GM18511 (cell line): ENCODE results near the gene GRAMD4.

Experiments
- ATAC-seq: cut with Tn5 transposase; IDR thresholded peaks from one replicate; pipeline ENCODE4 v1.9.1; 2021; ENCODE audit warnings: mild to moderate bottlenecking, moderate library complexity; ENCODE audit not compliant: unreplicated experiment

GRAMD4 gene

GRCh38 chr22:46684706-46685105 is 64.5 kb downstream of the GRAMD4 start:
- peak; percentile 71 for ATAC-seq

DNA sequence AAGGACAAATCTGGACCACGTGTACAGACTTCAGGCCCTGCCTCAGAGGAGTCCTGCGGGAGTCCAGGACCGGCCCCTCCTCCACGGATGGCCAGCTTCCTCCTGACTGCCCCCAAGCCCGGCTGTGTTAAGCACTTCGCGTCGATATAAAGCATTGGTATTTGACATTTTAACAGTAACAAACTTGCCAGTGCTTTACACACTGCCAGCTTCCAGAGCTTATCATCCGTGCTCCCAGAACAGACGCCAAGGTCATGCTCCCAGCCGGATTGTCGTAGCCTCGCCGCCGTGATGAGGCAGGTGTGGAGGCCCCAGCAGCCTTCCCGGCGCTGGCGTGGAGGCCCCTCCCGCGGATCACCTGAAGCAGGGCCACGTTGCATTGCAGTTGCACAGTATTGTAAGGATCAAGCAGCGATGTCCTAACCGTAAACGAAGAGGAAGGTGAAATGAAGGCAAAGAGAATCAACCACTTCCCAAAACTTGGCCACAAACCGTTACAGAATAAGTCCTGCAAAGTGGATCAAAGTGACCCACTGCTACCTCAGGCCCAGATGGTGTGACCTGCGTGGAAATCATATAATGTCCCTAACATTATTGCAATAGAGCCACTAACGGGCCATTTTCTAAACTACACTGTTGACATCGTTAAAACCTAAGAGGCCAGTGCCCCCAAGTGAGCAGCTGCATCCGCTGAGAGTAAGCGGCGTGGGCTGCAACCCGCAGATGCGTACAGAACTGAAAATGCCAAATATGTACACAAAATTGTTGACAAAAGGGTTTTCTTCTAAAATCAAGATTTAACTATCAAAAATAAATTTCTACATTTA is 66.2 kb downstream of the GRAMD4 start:
- no peak for ATAC-seq

- no peak for ATAC-seq
Measured at GRCh38 chr22:46687048-46687444, 66.9 kb downstream of the GRAMD4 start.

GRCh38 chr22:46687460-46687859 is 67.3 kb downstream of the GRAMD4 start:
- no peak for ATAC-seq

- no peak for ATAC-seq
Measured at GRCh38 chr22:46688949-46689348, 68.8 kb downstream of the GRAMD4 start.

DNA sequence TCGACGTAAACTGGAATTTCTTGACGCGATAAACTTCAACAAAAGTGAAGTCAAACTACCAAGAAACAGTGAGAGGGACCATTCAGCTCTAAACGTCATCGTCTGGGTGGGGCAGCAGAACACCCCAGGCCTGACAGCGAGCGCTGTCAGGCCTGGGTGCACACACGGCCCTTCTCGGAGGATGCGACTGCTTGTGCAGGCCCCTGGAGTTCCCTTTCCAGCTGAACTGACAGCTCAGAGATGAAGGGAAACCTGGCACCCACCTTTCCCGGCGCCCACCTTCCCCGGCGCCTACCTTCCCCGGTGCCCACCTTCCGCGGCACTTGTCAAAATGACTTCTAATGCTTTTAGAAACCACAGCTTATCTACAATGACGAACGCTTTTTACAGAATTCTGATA is 70.0 kb downstream of the GRAMD4 start:
- ATAC-seq: no peak

- ATAC-seq: no peak
Measured at GRCh38 chr22:46691571-46691970, 71.4 kb downstream of the GRAMD4 start.

GRCh38 chr22:46693634-46694415 is 73.6 kb downstream of the GRAMD4 start:
- ATAC-seq: no peak

DNA sequence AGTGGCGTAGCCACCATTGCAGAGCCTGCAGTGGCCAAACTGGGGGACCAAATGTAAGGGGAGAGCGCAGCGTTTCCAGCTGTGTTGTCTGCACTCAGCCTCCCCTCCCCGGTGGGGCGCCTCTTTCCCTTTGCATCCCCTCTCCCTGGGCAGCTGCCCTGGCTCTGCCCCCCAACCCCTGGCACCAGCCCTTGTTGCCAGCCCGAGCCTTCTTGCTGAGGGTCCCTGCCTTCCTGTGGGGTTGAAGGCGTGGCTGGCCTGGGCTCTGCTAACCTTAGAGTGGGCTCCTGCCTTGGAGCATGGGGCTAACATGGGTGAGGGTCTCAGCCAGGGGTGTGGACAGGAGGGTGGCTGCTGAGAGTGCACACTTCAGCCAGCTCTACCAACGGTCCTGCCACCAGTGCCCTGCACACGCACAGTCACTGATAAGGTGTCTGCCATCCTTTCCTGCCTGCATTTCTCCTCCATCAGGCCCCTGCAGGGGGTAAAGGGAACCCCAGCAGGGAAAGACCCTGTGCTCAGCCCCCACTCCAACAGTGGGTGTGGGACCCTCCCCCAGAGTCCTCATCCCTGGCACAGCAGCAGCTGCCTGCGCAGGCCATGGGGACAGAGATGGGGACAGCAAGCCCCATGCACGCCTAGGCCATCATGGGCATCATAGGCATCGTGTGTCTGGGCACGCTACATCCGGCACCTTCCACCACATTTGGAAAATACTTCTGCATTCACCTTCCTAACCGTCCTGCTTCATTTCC is 74.4 kb downstream of the GRAMD4 start:
- ATAC-seq: no peak

GRCh38 chr22:46695346-46696228 is 75.4 kb downstream of the GRAMD4 start:
- no peak for ATAC-seq

DNA sequence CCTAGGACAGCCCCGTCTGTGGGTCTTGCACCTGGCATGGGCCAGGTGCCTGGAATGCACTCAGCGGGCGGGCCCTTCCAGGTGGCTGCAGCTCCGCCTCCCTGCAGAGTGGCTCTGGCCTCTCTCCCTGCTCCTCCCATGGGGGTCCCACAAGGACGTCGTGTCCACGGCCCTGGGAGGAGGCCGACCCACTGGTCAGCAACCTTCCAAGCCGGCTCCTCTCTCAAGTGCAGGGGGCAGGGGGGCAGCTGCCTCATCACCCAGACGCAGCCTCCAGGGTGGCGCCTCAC is 76.0 kb downstream of the GRAMD4 start:
- no peak for ATAC-seq

GRCh38 chr22:46696614-46697013 is 76.4 kb downstream of the GRAMD4 start:
- ATAC-seq: no peak

GRCh38 chr22:46697811-46698515 is 77.8 kb downstream of the GRAMD4 start:
- no peak for ATAC-seq

DNA sequence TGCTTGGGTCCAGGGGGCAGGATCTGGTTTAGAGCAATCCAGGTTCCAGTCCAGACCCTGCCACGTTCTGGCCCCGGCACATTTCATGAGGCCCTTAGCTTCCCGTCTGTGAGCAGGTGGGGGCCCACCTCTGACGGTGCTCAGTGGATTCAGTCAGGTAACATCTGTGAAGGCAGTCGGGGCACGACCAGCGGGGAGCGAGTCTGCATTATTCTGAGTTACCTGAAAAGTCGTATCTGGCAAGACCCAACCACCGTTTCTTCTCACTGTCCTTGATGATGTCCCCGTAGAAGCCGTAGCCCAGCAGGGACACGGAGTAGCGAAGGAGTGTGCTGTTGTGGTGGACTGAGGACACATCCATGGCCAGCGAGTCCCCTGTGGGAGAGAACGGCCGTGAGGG is 78.9 kb downstream of the GRAMD4 start:
- ATAC-seq: no peak

DNA sequence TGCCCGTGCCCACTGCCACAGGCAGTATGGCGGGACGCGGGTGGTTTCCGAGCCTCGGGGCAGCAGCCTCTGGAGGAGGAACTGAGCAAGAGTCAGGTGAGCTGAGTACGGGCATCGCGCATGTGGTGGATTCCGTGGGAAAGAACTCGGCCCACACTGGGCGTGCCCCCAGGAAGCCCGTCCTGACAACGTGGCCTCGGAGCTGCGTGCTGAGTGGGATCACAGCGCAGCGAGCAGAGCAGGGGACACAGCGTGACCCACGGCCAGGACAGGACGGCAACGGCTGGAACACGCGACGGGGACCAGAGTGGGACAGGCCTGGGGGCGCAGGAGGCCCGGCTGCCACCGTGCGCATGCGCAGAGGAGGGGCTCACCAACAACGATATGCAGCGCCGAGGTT is 81.1 kb downstream of the GRAMD4 start:
- ATAC-seq: no peak

- no peak for ATAC-seq
Measured at GRCh38 chr22:46703171-46703995, 83.2 kb downstream of the GRAMD4 start.

GRCh38 chr22:46703996-46704370 is 83.8 kb downstream of the GRAMD4 start:
- no peak for ATAC-seq

DNA sequence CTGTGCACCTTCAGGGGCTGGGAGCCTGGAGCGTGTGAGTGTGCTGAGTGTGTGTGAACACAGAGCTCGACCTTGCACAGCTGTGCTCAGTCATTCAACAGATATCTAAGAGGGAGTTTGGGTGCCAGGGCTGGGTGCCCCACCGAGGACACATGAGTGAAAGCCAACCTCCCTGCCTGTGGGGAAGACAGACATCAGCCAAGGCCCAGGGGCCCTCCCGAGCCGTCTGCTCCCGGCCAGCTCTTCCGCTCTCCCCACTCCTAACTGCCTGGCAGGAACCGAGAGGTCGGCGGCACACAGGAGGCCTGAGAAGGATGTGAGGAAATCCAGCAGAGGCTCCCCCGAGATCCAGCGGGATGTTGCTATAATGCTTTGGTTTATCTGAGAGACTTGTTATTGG is 85.9 kb downstream of the GRAMD4 start:
- no peak for ATAC-seq

- no peak for ATAC-seq
Measured at GRCh38 chr22:46707305-46707704, 87.1 kb downstream of the GRAMD4 start.
